ENCODE data around the gene DUSP14.
"Not testable (repeated sequence)": the region's sequence is repeated elsewhere in the genome, so short reads cannot be mapped to it uniquely, and the experiment has no call there.

Gene DUSP14

GRCh38 chr17:37489197-37490001 is at the start of gene DUSP14:
DUSP14 (plus strand) TSS chr17:37489891; CDS start chr17:37512273, 22,382 bp downstream.
- peak; percentile 87 for DNase-seq

- no peak for DNase-seq
These were observed 49.3 kb upstream of the DUSP14 start for GRCh38 chr17:37440424-37440823.

GRCh38 chr17:37441369-37442014 is 48.2 kb upstream of the DUSP14 start:
- DNase-seq: not testable (repeated sequence)

GRCh38 chr17:37446027-37446426 is 43.7 kb upstream of the DUSP14 start:
- no peak for DNase-seq

- peak; percentile 56 for DNase-seq
These were observed 42.0 kb upstream of the DUSP14 start for GRCh38 chr17:37447641-37448040.

- no peak for DNase-seq
These were observed 39.6 kb upstream of the DUSP14 start for GRCh38 chr17:37450112-37450511.

- not testable (repeated sequence) for DNase-seq
These were observed 31.9 kb upstream of the DUSP14 start for GRCh38 chr17:37457801-37458200.

GRCh38 chr17:37458805-37459204 is 30.9 kb upstream of the DUSP14 start:
- DNase-seq: peak; percentile 69

GRCh38 chr17:37461668-37462067 is 28.0 kb upstream of the DUSP14 start:
- DNase-seq: peak; percentile 20

- no peak for DNase-seq
These were observed 27.2 kb upstream of the DUSP14 start for GRCh38 chr17:37462492-37462891.

- no peak for DNase-seq
These were observed 26.7 kb upstream of the DUSP14 start for GRCh38 chr17:37463039-37463438.

- DNase-seq: peak; percentile 85
These were observed 24.5 kb upstream of the DUSP14 start for GRCh38 chr17:37465069-37465616.

- no peak for DNase-seq
These were observed 23.2 kb upstream of the DUSP14 start for GRCh38 chr17:37466471-37466870.

- DNase-seq: no peak
These were observed 19.5 kb upstream of the DUSP14 start for GRCh38 chr17:37470181-37470580.

- DNase-seq: no peak
These were observed 13.8 kb upstream of the DUSP14 start for GRCh38 chr17:37475731-37476420.

GRCh38 chr17:37476431-37477120 is 13.1 kb upstream of the DUSP14 start:
- peak; percentile 44 for DNase-seq

- DNase-seq: peak; percentile 80
These were observed 11.5 kb upstream of the DUSP14 start for GRCh38 chr17:37478187-37478586.

GRCh38 chr17:37479025-37479424 is 10.7 kb upstream of the DUSP14 start:
- DNase-seq: no peak

- no peak for DNase-seq
These were observed 9.3 kb upstream of the DUSP14 start for GRCh38 chr17:37480427-37480826.

- DNase-seq: no peak
These were observed 8.6 kb upstream of the DUSP14 start for GRCh38 chr17:37481001-37481665.

GRCh38 chr17:37483311-37484039 is 6.2 kb upstream of the DUSP14 start:
- DNase-seq: peak; percentile 97
